NCI-H226 (cell line): Measurements from ENCODE around the gene FGF2.
"Not testable (repeated sequence)": the region's sequence is repeated elsewhere in the genome, so short reads cannot be mapped to it uniquely, and the experiment has no call there.

ENCODE experiments used
- DNase-seq: peaks from one replicate; pipeline ENCODE4 v3.0.0-alpha.2; 2015

FGF2 gene

GRCh38 chr4:122815248-122815647 lies 11.4 kb upstream of the FGF2 start:
- DNase-seq: no peak

GRCh38 chr4:122816476-122816875 lies 10.2 kb upstream of the FGF2 start:
- no peak for DNase-seq

- no peak for DNase-seq
Measured at GRCh38 chr4:122819708-122820449, 6.8 kb upstream of the FGF2 start.

GRCh38 chr4:122821092-122821491 lies 5.5 kb upstream of the FGF2 start:
- no peak for DNase-seq

- no peak for DNase-seq
Measured at GRCh38 chr4:122822466-122822865, 4.2 kb upstream of the FGF2 start.

GRCh38 chr4:122823476-122823875 lies 3.2 kb upstream of the FGF2 start:
- no peak for DNase-seq

GRCh38 chr4:122824616-122825015 lies 2.0 kb upstream of the FGF2 start:
- DNase-seq: no peak

- no peak for DNase-seq
Measured at GRCh38 chr4:122826079-122826527, 528 bp upstream of the FGF2 start.

GRCh38 chr4:122827258-122827878 lies 737 bp downstream of the FGF2 start:
- DNase-seq: no peak

- no peak for DNase-seq
Measured at GRCh38 chr4:122827879-122828601, 1.4 kb downstream of the FGF2 start.

GRCh38 chr4:122830426-122831095 lies 3.9 kb downstream of the FGF2 start:
- no peak for DNase-seq

GRCh38 chr4:122831515-122832196 lies 5.0 kb downstream of the FGF2 start:
- DNase-seq: peak; percentile 25

- DNase-seq: no peak
Measured at GRCh38 chr4:122832732-122833131, 6.1 kb downstream of the FGF2 start.

- no peak for DNase-seq
Measured at GRCh38 chr4:122833999-122834398, 7.4 kb downstream of the FGF2 start.

GRCh38 chr4:122836941-122837340 lies 10.3 kb downstream of the FGF2 start:
- no peak for DNase-seq

- DNase-seq: no peak
Measured at GRCh38 chr4:122838034-122838433, 11.4 kb downstream of the FGF2 start.

GRCh38 chr4:122842392-122842791 lies 15.8 kb downstream of the FGF2 start:
- no peak for DNase-seq

GRCh38 chr4:122842984-122843531 lies 16.4 kb downstream of the FGF2 start:
- DNase-seq: no peak

GRCh38 chr4:122844391-122844790 lies 17.8 kb downstream of the FGF2 start:
- DNase-seq: not testable (repeated sequence)

GRCh38 chr4:122845066-122845465 lies 18.4 kb downstream of the FGF2 start:
- DNase-seq: no peak

- no peak for DNase-seq
Measured at GRCh38 chr4:122845760-122846159, 19.1 kb downstream of the FGF2 start.

- no peak for DNase-seq
Measured at GRCh38 chr4:122847931-122848330, 21.3 kb downstream of the FGF2 start.
